NOMO-1 treated with DMSO at 0.1 percent for 48 hours (cell line): Measurements from ENCODE around the gene TLE5.

Experiments
- DNase-seq: peaks from one replicate; lab custom pipeline; 2025; ENCODE audit not compliant: unreplicated experiment; lab: John Stamatoyannopoulos, UW

TLE5 gene, protein sequence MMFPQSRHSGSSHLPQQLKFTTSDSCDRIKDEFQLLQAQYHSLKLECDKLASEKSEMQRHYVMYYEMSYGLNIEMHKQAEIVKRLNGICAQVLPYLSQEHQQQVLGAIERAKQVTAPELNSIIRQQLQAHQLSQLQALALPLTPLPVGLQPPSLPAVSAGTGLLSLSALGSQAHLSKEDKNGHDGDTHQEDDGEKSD

DNA sequence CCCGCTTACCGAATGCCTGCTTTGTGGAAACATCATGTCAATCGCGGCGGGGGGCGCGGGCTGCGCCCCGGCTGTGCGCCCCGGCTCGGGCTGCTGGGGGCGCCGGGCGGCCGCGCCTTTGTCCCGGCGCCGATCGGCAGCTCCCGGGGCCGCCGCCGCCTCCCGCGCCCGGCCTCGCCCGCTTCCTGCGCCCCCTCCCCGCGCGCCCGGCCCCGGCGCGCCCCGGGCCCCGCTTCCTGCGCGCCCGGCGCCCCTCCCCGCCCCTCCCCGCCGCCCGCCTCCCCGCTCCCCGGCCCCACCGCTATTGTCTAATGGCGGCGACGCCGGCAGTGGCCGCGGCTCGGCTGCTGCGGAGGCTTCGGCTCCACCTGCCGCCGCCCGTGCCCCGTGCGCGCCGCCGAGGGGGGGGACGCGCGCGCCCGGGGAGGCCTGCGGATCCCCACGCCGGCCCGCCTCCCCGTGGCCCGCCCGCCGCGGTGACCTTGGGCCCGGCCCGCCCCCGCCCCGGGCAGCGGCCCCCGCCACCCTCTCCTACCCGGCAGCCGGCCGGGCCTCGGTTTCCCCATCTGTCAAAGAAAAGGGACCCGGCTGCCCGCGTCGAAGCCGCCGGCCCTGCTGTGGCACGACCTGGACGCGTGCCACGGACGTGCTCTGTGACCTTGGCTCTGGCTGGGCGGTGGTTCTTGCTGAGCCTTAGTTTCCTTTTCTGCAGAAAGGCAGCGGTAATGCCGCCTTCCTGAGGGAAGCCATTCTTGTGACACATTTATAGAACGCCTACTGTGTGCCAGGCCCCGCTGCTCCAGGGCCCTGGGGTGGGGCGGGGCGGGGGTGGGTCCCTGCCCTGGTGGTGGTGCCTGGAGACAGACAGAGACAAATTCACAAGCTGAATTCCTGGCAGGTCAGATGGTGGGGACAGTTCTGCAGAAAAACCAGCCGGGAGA lies at the start of gene TLE5:
Gene TLE5 (minus strand): TSS at position 331 of the 941 bp plus-strand sequence. CDS start 295 bp downstream, at position 36.
- DNase-seq: peak; percentile 20

GRCh38 chr19:3111586-3112247 lies 49.4 kb upstream of the TLE5 start:
- DNase-seq: no peak

GRCh38 chr19:3110126-3110825 lies 48.0 kb upstream of the TLE5 start:
- DNase-seq: no peak

- no peak for DNase-seq
Measured at GRCh38 chr19:3109491-3109890, 47.2 kb upstream of the TLE5 start.

DNA sequence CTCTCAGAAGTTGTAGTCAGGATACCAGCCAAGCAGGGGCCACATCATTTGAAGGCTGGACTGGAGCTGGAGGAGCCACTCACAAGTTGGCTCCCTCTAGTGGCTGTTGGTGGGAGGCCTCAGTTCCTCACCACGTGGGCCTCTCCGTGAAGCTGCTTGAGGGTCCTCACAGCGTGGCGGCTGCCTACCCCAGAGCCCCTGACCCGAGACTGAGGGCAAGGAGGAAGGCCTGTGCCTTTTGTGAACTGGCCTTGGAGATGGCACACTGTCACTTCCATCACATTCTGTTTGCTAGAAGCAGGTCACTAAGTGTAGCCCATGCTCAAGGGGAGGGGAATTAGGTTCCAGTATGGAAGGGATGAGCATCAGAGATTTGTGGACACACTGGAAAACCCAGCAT lies 46.5 kb upstream of the TLE5 start:
- DNase-seq: peak; percentile 35

GRCh38 chr19:3107658-3108057 lies 45.4 kb upstream of the TLE5 start:
- DNase-seq: no peak

DNA sequence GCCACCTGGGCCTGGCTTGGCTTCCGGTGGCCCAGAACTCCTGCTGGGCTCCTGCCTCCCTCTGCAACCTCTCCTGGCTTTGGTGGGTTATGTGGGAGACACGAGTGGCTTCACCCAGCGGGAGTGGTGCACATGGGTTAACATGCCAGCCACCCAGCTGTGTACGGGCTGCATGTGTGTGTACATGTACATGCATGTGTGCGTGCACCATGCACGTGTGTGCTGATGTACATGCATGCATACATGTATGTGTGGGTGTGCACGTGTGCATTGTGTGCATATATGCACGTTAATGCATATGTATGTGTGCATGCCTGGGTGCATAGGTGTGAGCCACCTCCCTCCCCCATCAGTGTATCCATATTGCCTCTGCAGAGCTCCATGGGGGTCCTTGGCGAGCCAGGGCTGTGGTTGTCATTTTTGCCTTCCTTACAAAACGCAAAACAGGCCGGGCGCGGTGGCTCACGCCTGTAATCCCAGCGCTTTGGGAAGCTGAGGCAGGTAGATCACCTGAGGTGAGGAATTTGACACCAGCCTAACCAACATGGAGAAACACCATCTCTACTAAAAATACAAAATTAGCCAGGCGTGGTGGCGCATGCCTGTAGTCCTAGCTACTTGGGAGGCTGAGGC lies 44.3 kb upstream of the TLE5 start:
- no peak for DNase-seq

DNA sequence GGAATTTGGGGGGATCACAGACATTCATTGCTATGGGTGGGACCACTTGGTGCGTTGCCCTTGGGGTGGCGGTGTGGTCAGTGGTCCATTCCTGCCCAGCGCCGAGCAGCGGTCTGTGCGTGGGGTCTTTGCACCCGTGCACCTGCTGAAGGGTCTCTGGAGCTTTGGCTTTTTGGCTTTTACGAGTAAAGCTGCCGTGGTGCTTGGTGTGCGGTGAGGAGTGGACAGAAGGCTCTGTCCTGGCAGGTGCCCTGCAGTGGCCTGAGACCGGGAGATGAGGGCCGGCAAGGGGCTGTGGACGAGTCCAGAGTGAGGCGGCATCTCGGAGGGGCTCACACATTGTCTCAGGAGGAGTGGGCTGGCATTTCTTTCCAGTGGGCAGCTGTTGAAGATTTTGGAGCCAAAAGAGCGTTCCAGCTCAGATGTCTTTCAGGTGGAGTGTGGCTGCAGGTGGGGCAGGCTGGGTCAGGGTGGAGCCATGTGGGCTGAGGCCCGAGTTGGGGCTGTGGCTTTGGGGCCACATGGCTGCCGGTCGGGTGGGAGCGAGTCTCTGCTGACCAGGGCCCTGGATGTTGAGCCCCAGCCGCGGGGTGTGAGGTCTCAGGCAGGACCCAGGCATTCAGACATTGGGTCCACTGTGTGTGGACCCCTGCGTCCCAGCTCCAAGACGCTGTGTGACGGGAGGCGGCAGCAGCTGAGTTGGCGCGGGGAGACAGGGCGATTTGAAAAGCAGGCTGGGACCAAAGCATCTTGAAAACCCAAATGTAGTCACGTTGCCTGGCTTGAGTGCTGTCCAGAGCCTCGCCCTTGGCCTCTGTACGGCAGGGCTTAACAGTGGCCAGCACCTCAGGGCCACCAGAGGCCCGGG lies 43.6 kb upstream of the TLE5 start:
- no peak for DNase-seq

DNA sequence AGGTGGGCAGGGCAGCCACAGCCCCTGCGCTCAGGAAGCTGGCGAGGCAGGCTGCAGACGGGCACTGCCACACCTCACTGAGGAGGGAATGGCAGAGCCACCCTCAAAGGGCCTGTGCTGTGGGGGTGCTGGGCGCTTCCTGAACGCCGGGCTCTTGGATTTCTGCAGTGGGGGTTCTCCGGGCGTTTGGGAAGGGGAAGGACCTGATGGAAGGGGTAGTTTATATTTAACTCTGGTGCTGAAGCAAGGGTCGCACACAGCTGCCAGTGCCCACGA lies 42.4 kb upstream of the TLE5 start:
- no peak for DNase-seq

GRCh38 chr19:3102239-3103140 lies 40.2 kb upstream of the TLE5 start:
- DNase-seq: no peak

GRCh38 chr19:3100747-3101730 lies 38.7 kb upstream of the TLE5 start:
- no peak for DNase-seq

DNA sequence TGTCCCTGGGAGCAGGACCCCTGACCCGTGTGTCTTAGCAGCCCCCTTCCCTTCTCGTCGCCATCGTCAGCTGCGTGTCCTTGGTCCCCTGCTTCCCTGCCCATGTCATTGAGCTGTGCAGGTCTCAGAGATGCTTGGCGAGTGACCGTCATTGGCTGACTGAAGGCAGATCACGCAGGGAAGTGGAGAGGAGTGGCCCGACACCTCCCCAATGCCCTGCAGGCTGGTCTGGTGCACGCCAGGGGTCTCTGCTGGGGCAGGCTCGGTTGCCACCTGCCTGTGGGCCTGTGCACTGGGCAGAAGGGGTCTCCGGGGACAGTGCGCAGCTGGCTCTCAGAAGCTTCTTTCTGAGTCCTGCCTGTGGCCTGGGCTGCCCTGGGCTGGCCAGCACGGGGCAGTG lies 38.0 kb upstream of the TLE5 start:
- no peak for DNase-seq

DNA sequence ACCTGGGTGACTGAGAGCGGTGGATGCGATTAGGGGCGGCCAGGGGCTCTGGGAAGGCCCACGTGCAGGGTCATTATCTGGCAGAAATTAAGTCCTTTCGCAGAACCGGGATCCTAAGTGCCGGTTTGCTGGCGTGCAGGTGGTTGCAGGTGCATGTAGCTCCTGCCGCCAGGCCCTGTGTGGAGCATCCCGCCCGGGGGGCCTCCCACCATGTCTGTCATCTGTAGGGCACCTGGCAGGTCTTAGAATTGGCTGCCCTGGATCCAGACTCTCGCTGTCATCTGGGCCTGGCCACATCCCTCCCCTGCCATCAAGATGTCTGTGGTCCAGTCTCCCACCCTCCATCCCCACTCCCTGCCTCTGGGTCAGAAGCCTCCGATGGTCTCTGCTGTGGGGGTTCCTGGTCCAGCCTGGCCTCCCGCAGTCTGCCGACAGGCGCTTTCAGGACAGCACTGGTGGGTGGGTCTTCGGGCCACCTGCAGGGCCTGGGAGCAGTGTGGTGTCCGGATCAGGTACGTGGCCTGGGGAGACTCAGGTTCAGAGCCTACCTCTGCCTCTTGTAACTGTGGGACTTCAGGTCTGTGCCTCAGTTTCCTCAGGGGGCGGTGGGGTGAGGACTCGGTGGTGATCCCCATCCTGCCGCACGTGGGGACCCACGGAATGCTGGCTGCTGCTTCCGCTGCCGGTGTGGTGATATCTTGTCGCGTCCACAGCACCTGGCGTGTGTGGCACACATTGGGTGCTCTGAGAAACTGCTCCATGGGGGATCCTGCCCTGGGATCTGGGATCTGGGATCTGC lies 37.3 kb upstream of the TLE5 start:
- no peak for DNase-seq

GRCh38 chr19:3098515-3099346 lies 36.4 kb upstream of the TLE5 start:
- DNase-seq: no peak

GRCh38 chr19:3098141-3098514 lies 35.8 kb upstream of the TLE5 start:
- DNase-seq: no peak

DNA sequence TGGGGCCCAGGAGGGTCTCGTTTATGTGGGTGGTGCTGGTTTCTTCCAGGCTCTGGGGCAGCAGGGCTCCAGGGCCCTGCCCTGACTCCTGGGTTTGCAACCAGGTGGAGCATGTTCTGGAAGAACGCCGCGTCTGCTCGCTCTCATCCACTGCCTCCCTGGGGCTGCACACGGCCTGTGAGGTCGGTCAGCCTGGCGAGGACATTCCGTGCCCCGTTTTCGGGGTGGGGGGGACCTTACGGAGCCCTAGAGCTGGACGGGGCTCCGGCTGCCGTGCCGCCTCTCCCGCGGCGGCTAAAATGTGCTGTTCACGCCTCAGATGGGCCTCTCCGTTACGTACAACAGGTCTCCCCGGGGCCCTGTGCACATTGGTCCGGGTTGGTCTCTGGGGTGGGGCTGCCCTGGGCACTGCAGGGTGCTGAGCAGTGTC lies 35.2 kb upstream of the TLE5 start:
- no peak for DNase-seq
